Peyer's patch (tissue), 4 donors: ENCODE measurements around the gene ATP11A.

Experiments
- CTCF ChIP-seq, 6 experiments: fragments of 450-650 bp in 4 of 6; fragments of 200-600 bp in 2 of 6; sonication (generic) in 1 of 6; IDR thresholded peaks; one replicate each; pipeline ENCODE4 v1.5.1; 2017 to 2019; ENCODE audit warnings: antibody characterized with exemption in 6 of 6, mild to moderate bottlenecking in 3 of 6, moderate library complexity in 1 of 6
- POLR2A ChIP-seq, 2 donors: fragments of 450-650 bp; IDR thresholded peaks; one replicate each; pipeline ENCODE4 v1.5.1; 2017; ENCODE audit warnings: antibody characterized with exemption in 2 of 2, mild to moderate bottlenecking in 2 of 2, moderate library complexity in 2 of 2

- TF ChIP-seq POLR2A (IDR thresholded peaks at IDR 0.05) (no peak), CTCF (IDR thresholded peaks at IDR 0.05) (no peak)
These were observed 218.1 kb downstream of the ATP11A start for GRCh38 chr13:112907871-112908331.
